A673 (cell line): ENCODE data around the gene IKBKE. TPM values are rescaled to one million over a fixed set of nuclear protein-coding genes. Genes with fewer than 3 reads are reported as not detected.

Experiments used
- BruUV-seq: library from RNA; stranded (reverse); fragments of 400-500 nt; replicated peaks from 2 replicates; lab custom pipeline; 2021; lab: Mats Ljungman, UMichigan
- CTCF ChIA-PET: fragments of 300-600 bp; sonication (Branson Sonifier 250); formaldehyde crosslinking; loops from one replicate; lab custom pipeline; 2022; ENCODE audit warnings: antibody characterized with exemption; lab: Charles Lee
- POLR2A ChIA-PET: fragments of 300-600 bp; sonication (Branson Sonifier 250); formaldehyde crosslinking; loops from one replicate; lab custom pipeline; 2022; ENCODE audit warnings: antibody characterized with exemption; ENCODE audit not compliant: low non-redundant PET; lab: Charles Lee
- DNase-seq: peaks from one replicate; pipeline ENCODE4 v3.0.0-alpha.2; 2015; ENCODE audit warnings: low spot score
- H3K27ac ChIP-seq: fragments of 200-600 bp; sonication (generic); 2 replicates; pipeline ENCODE4 v1.5.1; 2016; ENCODE audit warnings: mixed run types, low read depth, mild to moderate bottlenecking, mixed read lengths, antibody characterized with exemption, low read length; ENCODE audit not compliant: poor library complexity, severe bottlenecking
- H3K27me3 ChIP-seq: fragments of 200-600 bp; sonication (generic); replicated peaks from 2 replicates; pipeline ENCODE4 v1.6.1; 2017; ENCODE audit warnings: mixed run types, low read depth, mild to moderate bottlenecking, mixed read lengths, antibody characterized with exemption, low read length; ENCODE audit not compliant: insufficient read depth, poor library complexity
- H3K36me3 ChIP-seq: fragments of 200-600 bp; sonication (generic); 2 replicates; pipeline ENCODE4 v1.6.1; 2016; ENCODE audit warnings: mixed run types, mild to moderate bottlenecking, mixed read lengths, antibody characterized with exemption, low read length; ENCODE audit not compliant: insufficient read depth, poor library complexity, severe bottlenecking
- H3K4me1 ChIP-seq: fragments of 200-600 bp; sonication (generic); 2 replicates; pipeline ENCODE4 v1.6.1; 2017; ENCODE audit warnings: mixed run types, mild to moderate bottlenecking, mixed read lengths, antibody characterized with exemption, low read length; ENCODE audit not compliant: insufficient read depth, poor library complexity, severe bottlenecking
- H3K4me3 ChIP-seq: fragments of 200-600 bp; sonication (generic); 2 replicates; pipeline ENCODE4 v1.5.1; 2016; ENCODE audit warnings: low read depth, mixed run types, mild to moderate bottlenecking, mixed read lengths, low read length; ENCODE audit not compliant: poor library complexity, severe bottlenecking
- H3K9me3 ChIP-seq: fragments of 200-600 bp; sonication (generic); 2 replicates; pipeline ENCODE4 v1.6.1; 2016; ENCODE audit warnings: mixed run types, low read depth, mild to moderate bottlenecking, mixed read lengths, antibody characterized with exemption, low read length; ENCODE audit not compliant: poor library complexity, severe bottlenecking
- CTCF ChIP-seq: fragments of 300-800, 200-600 bp; sonication (generic); conservative IDR thresholded peaks from 2 replicates; pipeline ENCODE4 v1.5.1; 2017; ENCODE audit warnings: low read depth, mild to moderate bottlenecking, antibody characterized with exemption, low read length, moderate library complexity, mixed read lengths
- EZH2 ChIP-seq: fragments of 200-600 bp; sonication (generic); IDR thresholded peaks from 2 replicates; pipeline ENCODE4 v1.6.1; 2017; ENCODE audit warnings: borderline replicate concordance, low read depth, mild to moderate bottlenecking, mixed read lengths, antibody characterized with exemption, low read length; ENCODE audit not compliant: poor library complexity, severe bottlenecking
- intact Hi-C: fragments of 100-400 bp; cut with micrococcal nuclease; formaldehyde crosslinking; loops from one replicate; pipeline ENCODE4 v1.10.0; 2022; ENCODE audit not compliant: unreplicated experiment
- total RNA-seq: library from RNA; stranded (reverse); gene quantifications from 2 replicates; pipeline ENCODE4 v1.2.3, GENCODE V29; 2021

The IKBKE gene
- total RNA-seq, 1 experiment from 2014 or later, result 2.9 TPM

- TF ChIP-seq CTCF (no peak), EZH2 (peak; percentile 42)
- intact Hi-C loops, result no loop called here
- peak within 1 kb of the TSS; percentile 42 for H3K4me3 ChIP-seq
- H3K27me3 ChIP-seq, result peaks cover 46% of the 10 kb centered on the region
- BruUV-seq, result no TSS peak
- POLR2A ChIA-PET, result no interaction called here
- H3K27ac ChIP-seq, result no peak within 1 kb of the TSS
- H3K9me3 ChIP-seq, result no peaks in the 10 kb centered on the region
- CTCF ChIA-PET, result interaction anchor here (0.6 to 0.8 kb wide), 2 partner anchors 28 to 102 kb away, joined by 3 to 8 read pairs; no protein-coding TSS in a partner anchor
- peak; percentile 57 for DNase-seq
- no peaks in the 10 kb centered on the region for H3K36me3 ChIP-seq
- peaks cover 16% of the 10 kb centered on the region for H3K4me1 ChIP-seq
Observed at GRCh38 chr1:206507284-206508129, 37.2 kb downstream of the IKBKE start, which contains the start of gene RASSF5. Gene RASSF5, plus strand, starts transcription at chr1:206507531. Its CDS starts 72 bp downstream, at chr1:206507603.

- Histone ChIP-seq H3K27me3 (peaks cover 46% of the 10 kb centered on the region), H3K4me3 (peak overlapping the region; percentile 42), H3K36me3 (no peaks in the 10 kb centered on the region), H3K27ac (no peak overlapping the region), H3K4me1 (peaks cover 18% of the 10 kb centered on the region), H3K9me3 (no peaks in the 10 kb centered on the region)
- CTCF ChIA-PET, result no interaction called here
- BruUV-seq, result no TSS peak
- no peak for DNase-seq
- POLR2A ChIA-PET, result no interaction called here
- TF ChIP-seq EZH2 (no peak), CTCF (no peak)
- intact Hi-C loops, result no loop called here
Observed at GRCh38 chr1:206508130-206508889, 38.0 kb downstream of the IKBKE start.

DNA sequence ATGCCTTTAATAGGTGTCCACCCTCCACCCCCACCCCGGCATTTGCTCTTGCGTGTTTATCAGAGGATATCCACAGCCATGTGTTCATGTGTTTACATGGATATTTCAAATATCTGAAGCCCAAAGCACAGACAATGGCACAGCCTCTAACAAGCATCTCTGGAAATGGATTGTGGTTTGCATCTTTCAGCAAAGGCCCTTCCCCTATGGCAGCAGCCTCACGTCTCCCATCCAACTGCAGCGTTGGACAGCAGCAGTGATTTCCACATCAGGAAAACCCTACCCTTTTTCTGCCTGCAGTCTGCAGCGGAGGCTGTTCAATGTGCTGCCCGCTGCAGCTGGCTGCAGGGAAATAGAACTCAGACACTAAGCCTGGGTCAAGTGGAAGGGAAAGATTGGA, 38.7 kb downstream of the IKBKE start:
- ChIA-PET CTCF (no interaction called here), POLR2A (no interaction called here)
- H3K4me3 ChIP-seq, result no peak overlapping the region
- H3K4me1 ChIP-seq, result peaks cover 15% of the 10 kb centered on the region
- peaks cover 46% of the 10 kb centered on the region for H3K27me3 ChIP-seq
- H3K27ac ChIP-seq, result no peak overlapping the region
- BruUV-seq, result no TSS peak
- DNase-seq, result no peak
- TF ChIP-seq EZH2, result no peak
- TF ChIP-seq CTCF, result no peak
- no peaks in the 10 kb centered on the region for H3K36me3 ChIP-seq
- H3K9me3 ChIP-seq, result no peaks in the 10 kb centered on the region
- intact Hi-C loops, result no loop called here
